Measurements from ENCODE around the gene PROM2.

Gene PROM2

GRCh38 chr2:95307878-95308277 lies 33.6 kb downstream of the PROM2 start:
- no peak for DNase-seq (ENCODE audit: low read depth in 2 of 2)

GRCh38 chr2:95308426-95308990 lies 34.3 kb downstream of the PROM2 start:
- DNase-seq (ENCODE audit: low read depth in 2 of 2) = no peak

- DNase-seq (ENCODE audit: low read depth in 2 of 2) = no peak
Observed at GRCh38 chr2:95309599-95309998, 35.4 kb downstream of the PROM2 start.

- no peak for DNase-seq (ENCODE audit: low read depth in 2 of 2)
Observed at GRCh38 chr2:95310216-95310615, 36.0 kb downstream of the PROM2 start.

- no peak for DNase-seq (ENCODE audit: low read depth in 2 of 2)
Observed at GRCh38 chr2:95310651-95311050, 36.4 kb downstream of the PROM2 start.

- DNase-seq (ENCODE audit: low read depth in 2 of 2) = no peak
Observed at GRCh38 chr2:95311815-95312542, 37.7 kb downstream of the PROM2 start.

- DNase-seq (ENCODE audit: low read depth in 2 of 2) = no peak
Observed at GRCh38 chr2:95312543-95313201, 38.4 kb downstream of the PROM2 start.

GRCh38 chr2:95313296-95314131 lies 39.3 kb downstream of the PROM2 start:
- no peak for DNase-seq (ENCODE audit: low read depth in 2 of 2)

- DNase-seq (ENCODE audit: low read depth in 2 of 2) = no peak
Observed at GRCh38 chr2:95314598-95314963, 40.3 kb downstream of the PROM2 start.

- DNase-seq (ENCODE audit: low read depth in 2 of 2) = no peak
Observed at GRCh38 chr2:95314964-95315611, 40.8 kb downstream of the PROM2 start.

- DNase-seq (ENCODE audit: low read depth in 2 of 2) = peak in 1 of 2 experiments; percentile 51
Observed at GRCh38 chr2:95315801-95316411, 41.7 kb downstream of the PROM2 start.

GRCh38 chr2:95316466-95317122 lies 42.3 kb downstream of the PROM2 start:
- DNase-seq (ENCODE audit: low read depth in 2 of 2) = no peak

GRCh38 chr2:95317123-95317500 lies 42.9 kb downstream of the PROM2 start:
- DNase-seq (ENCODE audit: low read depth in 2 of 2) = no peak

GRCh38 chr2:95317665-95318425 lies 43.6 kb downstream of the PROM2 start:
- DNase-seq (ENCODE audit: low read depth in 2 of 2) = no peak

- no peak for DNase-seq (ENCODE audit: low read depth in 2 of 2)
Observed at GRCh38 chr2:95318431-95319220, 44.4 kb downstream of the PROM2 start.

GRCh38 chr2:95319481-95320343 lies 45.5 kb downstream of the PROM2 start:
- no peak for DNase-seq (ENCODE audit: low read depth in 2 of 2)

- DNase-seq (ENCODE audit: low read depth in 2 of 2) = no peak
Observed at GRCh38 chr2:95320344-95320712, 46.1 kb downstream of the PROM2 start.

All from fibroblast of skin of left quadriceps (primary cell).